GM12892 (cell line): Measurements from ENCODE around the gene SWT1.

ENCODE experiments used
- POLR2AphosphoS5 ChIP-seq: IDR thresholded peaks from 2 replicates; pipeline ENCODE4 v1.6.1; 2011; ENCODE audit warnings: low read depth, low read length, control low read depth
- TAF1 ChIP-seq: IDR thresholded peaks from 2 replicates; pipeline ENCODE4 v1.6.1; 2011; ENCODE audit warnings: low read depth, mild to moderate bottlenecking, control low read depth, low read length, borderline replicate concordance

- TF ChIP-seq POLR2AphosphoS5 (no peak), TAF1 (no peak)
Measured at GRCh38 chr1:185159966-185160365, 3.0 kb downstream of the SWT1 start.
